HepG2 (cell line): ENCODE data around the gene YPEL3. TPM values are rescaled to one million over a fixed set of nuclear protein-coding genes. Genes with fewer than 3 reads are reported as not detected.

Experiments
- ARHGAP35 ChIP-seq: sonication (generic); formaldehyde crosslinking; IDR thresholded peaks from 2 replicates; pipeline ENCODE4 v1.9.0; 2022; ENCODE audit warnings: mild to moderate bottlenecking, inconsistent platforms, moderate library complexity, missing genetic modification reagents, borderline replicate concordance
- ELF1 ChIP-seq: sonication (generic); formaldehyde crosslinking; IDR thresholded peaks from 2 replicates; pipeline ENCODE4 v1.4.0; 2020; ENCODE audit warnings: missing genetic modification reagents
- IRF2 ChIP-seq: IDR thresholded peaks from 2 replicates; pipeline ENCODE4 v1.6.1; 2018; ENCODE audit warnings: missing genetic modification reagents, missing compliant biosample characterization
- MBNL3 ChIP-seq: fragments of 250-450 bp; sonication (Bioruptor Pico); conservative IDR thresholded peaks from 2 replicates; pipeline ENCODE4 v1.8.0; 2022; ENCODE audit warnings: mild to moderate bottlenecking, inconsistent platforms
- MEF2D ChIP-seq: sonication (generic); formaldehyde crosslinking; IDR thresholded peaks from 2 replicates; pipeline ENCODE4 v1.5.1; 2020; ENCODE audit warnings: mild to moderate bottlenecking, missing genetic modification reagents
- MLX ChIP-seq: IDR thresholded peaks from 2 replicates; pipeline ENCODE4 v1.6.1; 2016
- NR2F1 ChIP-seq, 2 experiments: fragments of 450-650 bp in 1 of 2; formaldehyde crosslinking in 1 of 2; IDR thresholded peaks; 2 replicates each; pipeline versions ENCODE4 v1.5.0 to v1.6.1; 2016 to 2020; ENCODE audit warnings: mild to moderate bottlenecking in 1 of 2, missing compliant biosample characterization in 1 of 2, missing genetic modification reagents in 1 of 2, moderate library complexity in 1 of 2
- PRDM10 ChIP-seq: sonication (generic); formaldehyde crosslinking; IDR thresholded peaks from 2 replicates; pipeline ENCODE4 v1.4.0; 2020; ENCODE audit warnings: low read depth, missing genetic modification reagents
- SIX4 ChIP-seq: sonication (generic); formaldehyde crosslinking; IDR thresholded peaks from 2 replicates; pipeline ENCODE4 v1.4.0; 2020; ENCODE audit warnings: missing genetic modification reagents
- SSRP1 ChIP-seq: IDR thresholded peaks from 2 replicates; pipeline ENCODE4 v1.6.1; 2016; ENCODE audit warnings: control low read depth
- THRA ChIP-seq: sonication (generic); formaldehyde crosslinking; IDR thresholded peaks from 2 replicates; pipeline ENCODE4 v1.4.0; 2020; ENCODE audit warnings: missing genetic modification reagents, borderline replicate concordance
- ZKSCAN8 ChIP-seq: IDR thresholded peaks from 2 replicates; pipeline ENCODE4 v1.6.1; 2016; ENCODE audit warnings: borderline replicate concordance, missing genetic modification reagents, missing compliant biosample characterization
- ZNF276 ChIP-seq: sonication (generic); formaldehyde crosslinking; IDR thresholded peaks from 2 replicates; pipeline ENCODE4 v1.4.0; 2020; ENCODE audit warnings: mild to moderate bottlenecking, low read depth, missing genetic modification reagents
- ZNF550 ChIP-seq: sonication (generic); formaldehyde crosslinking; IDR thresholded peaks from 2 replicates; pipeline ENCODE4 v1.4.0; 2020; ENCODE audit warnings: mild to moderate bottlenecking, missing genetic modification reagents, borderline replicate concordance
- ZNF766 ChIP-seq: sonication (generic); formaldehyde crosslinking; IDR thresholded peaks from 2 replicates; pipeline ENCODE4 v1.5.0; 2020; ENCODE audit warnings: missing genetic modification reagents, borderline replicate concordance
- ZNF780A ChIP-seq: sonication (generic); formaldehyde crosslinking; IDR thresholded peaks from 2 replicates; pipeline ENCODE4 v1.8.0; 2022; ENCODE audit warnings: mild to moderate bottlenecking, missing genetic modification reagents, moderate library complexity
- ZNF83 ChIP-seq: sonication (generic); formaldehyde crosslinking; IDR thresholded peaks from 2 replicates; pipeline ENCODE4 v1.4.0; 2020; ENCODE audit warnings: missing genetic modification reagents, mild to moderate bottlenecking, borderline replicate concordance
- ZSCAN30 ChIP-seq: sonication (generic); formaldehyde crosslinking; IDR thresholded peaks from 2 replicates; pipeline ENCODE4 v1.5.0; 2020; ENCODE audit warnings: mild to moderate bottlenecking, missing genetic modification reagents
- ZZZ3 ChIP-seq: sonication (generic); formaldehyde crosslinking; IDR thresholded peaks from 2 replicates; pipeline ENCODE4 v1.4.0; 2020; ENCODE audit warnings: missing genetic modification reagents, mild to moderate bottlenecking, borderline replicate concordance
- polyA plus RNA-seq, 8 experiments: library from polyadenylated mRNA; depleted of rRNA in 3 of 8; stranded (reverse) in 7 of 8; unstranded in 1 of 8; fragments of >200 nt; fragmentation: Illumina TruSeq in 4 of 8; extraction: Trizol in 4 of 8; gene quantifications; 2 replicates each; pipeline versions ENCODE4 v1.2.1 to v1.2.3, GENCODE V29; 2011 to 2016; ENCODE audit warnings: low read depth in 4 of 8, missing spikeins in 1 of 8, mixed read lengths in 1 of 8; ENCODE audit not compliant: insufficient read depth in 1 of 8
- total RNA-seq, 5 experiments: library from RNA; depleted of rRNA; stranded (reverse); fragments of >200 nt; fragmentation: Illumina TruSeq; extraction: Trizol; gene quantifications; 2 replicates each; pipeline ENCODE4 v1.2.3, GENCODE V29; 2016; ENCODE audit warnings: low read depth in 1 of 5

Gene YPEL3
- total and polyA plus RNA-seq, 2 of the 13 experiments (the other 11 are each of a cell fraction or from before 2014, with no cell fraction given) = 5.4 to 47.0 TPM

GRCh38 chr16:30092373-30093010 lies 3.5 kb downstream of the YPEL3 start (continued):
- no peak for TF ChIP-seq MBNL3
- TF ChIP-seq ZNF276 (CRISPR knock-in tag) = 0 out of 2 replicates have a peak, but pooled peaks have one; percentile 76
- peak; percentile 58; the same call in 1 of the 2 replicates for TF ChIP-seq ZNF766 (CRISPR knock-in tag)
- TF ChIP-seq ZZZ3 (CRISPR knock-in tag) = peak; percentile 73; the same call in 1 of the 2 replicates
- no peak for TF ChIP-seq ZSCAN30
- no peak for TF ChIP-seq ZNF550 (CRISPR knock-in tag)
- TF ChIP-seq SSRP1 = peak; percentile 60; the same call in 1 of the 2 replicates
- TF ChIP-seq THRA = peak; percentile 69; the same call in 1 of the 2 replicates
- 0 out of 2 replicates have a peak, but pooled peaks have one; percentile 27 for TF ChIP-seq ZNF780A (CRISPR knock-in tag)
- TF ChIP-seq SIX4 (CRISPR knock-in tag) = no peak
- peak; percentile 55; the same call in 1 of the 2 replicates for TF ChIP-seq ELF1
- TF ChIP-seq IRF2 = peak; percentile 76
- TF ChIP-seq ARHGAP35 (CRISPR knock-in tag) = peak; percentile 25; the same call in 1 of the 2 replicates
- TF ChIP-seq PRDM10 = peak; percentile 68; the same call in 1 of the 2 replicates
- peak; percentile 14; the same call in 1 of the 2 replicates for TF ChIP-seq ZKSCAN8
- TF ChIP-seq ZNF83 = no peak
- TF ChIP-seq MLX (CRISPR knock-in tag) = no peak
- no peak for TF ChIP-seq NR2F1 (CRISPR knock-in tag; IDR thresholded peaks at IDR 0.05)
- TF ChIP-seq MEF2D (CRISPR knock-in tag) = no peak
